Upper lobe of left lung (tissue), 4 donors: ENCODE results near the gene PDLIM4.

Source experiments
- EP300 ChIP-seq, 4 donors: sonication (generic); formaldehyde crosslinking; IDR thresholded peaks; one replicate each; pipeline ENCODE4 v1.5.1; 2017; ENCODE audit warnings: antibody characterized with exemption in 4 of 4, control low read depth in 2 of 4
- TF ChIP-seq, protein P1 (sequence below), 6 experiments: fragments of 450-650 bp in 4 of 6; fragments of 200-600 bp in 2 of 6; sonication (generic) in 2 of 6; IDR thresholded peaks; one replicate each; pipeline ENCODE4 v1.5.1; 2016 to 2019; ENCODE audit warnings: antibody characterized with exemption in 6 of 6

- no peak for TF ChIP-seq EP300 (IDR thresholded peaks at IDR 0.05)
- TF ChIP-seq, protein P1, sequence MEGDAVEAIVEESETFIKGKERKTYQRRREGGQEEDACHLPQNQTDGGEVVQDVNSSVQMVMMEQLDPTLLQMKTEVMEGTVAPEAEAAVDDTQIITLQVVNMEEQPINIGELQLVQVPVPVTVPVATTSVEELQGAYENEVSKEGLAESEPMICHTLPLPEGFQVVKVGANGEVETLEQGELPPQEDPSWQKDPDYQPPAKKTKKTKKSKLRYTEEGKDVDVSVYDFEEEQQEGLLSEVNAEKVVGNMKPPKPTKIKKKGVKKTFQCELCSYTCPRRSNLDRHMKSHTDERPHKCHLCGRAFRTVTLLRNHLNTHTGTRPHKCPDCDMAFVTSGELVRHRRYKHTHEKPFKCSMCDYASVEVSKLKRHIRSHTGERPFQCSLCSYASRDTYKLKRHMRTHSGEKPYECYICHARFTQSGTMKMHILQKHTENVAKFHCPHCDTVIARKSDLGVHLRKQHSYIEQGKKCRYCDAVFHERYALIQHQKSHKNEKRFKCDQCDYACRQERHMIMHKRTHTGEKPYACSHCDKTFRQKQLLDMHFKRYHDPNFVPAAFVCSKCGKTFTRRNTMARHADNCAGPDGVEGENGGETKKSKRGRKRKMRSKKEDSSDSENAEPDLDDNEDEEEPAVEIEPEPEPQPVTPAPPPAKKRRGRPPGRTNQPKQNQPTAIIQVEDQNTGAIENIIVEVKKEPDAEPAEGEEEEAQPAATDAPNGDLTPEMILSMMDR (IDR thresholded peaks at IDR 0.05): no peak
Observed at GRCh38 chr5:132291026-132291425, 33.5 kb downstream of the PDLIM4 start.
